ENCODE measurements around the gene GNPTAB. TPM values are rescaled to one million over a fixed set of nuclear protein-coding genes. Genes with fewer than 3 reads are reported as not detected.

Gene GNPTAB
- total RNA-seq, 4 donors from 2014 or later: 24.3 to 45.9 (median 32.6) TPM

- no peak for DNase-seq (ENCODE audit: low spot score in 2 of 2)
- intact Hi-C loops (cut with DNase I; ENCODE audit: low total_unique reads): no loop called here
- no peak for TF ChIP-seq POLR2A (IDR thresholded peaks at IDR 0.05)
- TF ChIP-seq, protein P1, sequence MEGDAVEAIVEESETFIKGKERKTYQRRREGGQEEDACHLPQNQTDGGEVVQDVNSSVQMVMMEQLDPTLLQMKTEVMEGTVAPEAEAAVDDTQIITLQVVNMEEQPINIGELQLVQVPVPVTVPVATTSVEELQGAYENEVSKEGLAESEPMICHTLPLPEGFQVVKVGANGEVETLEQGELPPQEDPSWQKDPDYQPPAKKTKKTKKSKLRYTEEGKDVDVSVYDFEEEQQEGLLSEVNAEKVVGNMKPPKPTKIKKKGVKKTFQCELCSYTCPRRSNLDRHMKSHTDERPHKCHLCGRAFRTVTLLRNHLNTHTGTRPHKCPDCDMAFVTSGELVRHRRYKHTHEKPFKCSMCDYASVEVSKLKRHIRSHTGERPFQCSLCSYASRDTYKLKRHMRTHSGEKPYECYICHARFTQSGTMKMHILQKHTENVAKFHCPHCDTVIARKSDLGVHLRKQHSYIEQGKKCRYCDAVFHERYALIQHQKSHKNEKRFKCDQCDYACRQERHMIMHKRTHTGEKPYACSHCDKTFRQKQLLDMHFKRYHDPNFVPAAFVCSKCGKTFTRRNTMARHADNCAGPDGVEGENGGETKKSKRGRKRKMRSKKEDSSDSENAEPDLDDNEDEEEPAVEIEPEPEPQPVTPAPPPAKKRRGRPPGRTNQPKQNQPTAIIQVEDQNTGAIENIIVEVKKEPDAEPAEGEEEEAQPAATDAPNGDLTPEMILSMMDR (IDR thresholded peaks at IDR 0.05): no peak
- no peak overlapping the region for H3K4me3 ChIP-seq (ENCODE audit: low read depth, poor library complexity, severe bottlenecking)
- WGBS, 2 donors: 96 to 100% methylated on average over 1 of the region's 1 CpG
Measured at GRCh38 chr12:101854747-101855146, 24.0 kb upstream of the GNPTAB start.

- intact Hi-C loops (cut with DNase I; ENCODE audit: low total_unique reads): no loop called here
- no peak overlapping the region for H3K4me3 ChIP-seq (ENCODE audit: low read depth, poor library complexity, severe bottlenecking)
- DNase-seq (ENCODE audit: low spot score in 2 of 2): no peak
- TF ChIP-seq, protein P1 (IDR thresholded peaks at IDR 0.05): no peak
- no peak for TF ChIP-seq POLR2A (IDR thresholded peaks at IDR 0.05)
Measured at GRCh38 chr12:101852998-101853397, 22.2 kb upstream of the GNPTAB start.

GRCh38 chr12:101850199-101850598, 19.4 kb upstream of the GNPTAB start:
- DNase-seq (ENCODE audit: low spot score in 2 of 2): no peak
- 95 to 97% methylated on average over 1 of the region's 1 CpG for WGBS, 2 donors
- intact Hi-C loops (cut with DNase I; ENCODE audit: low total_unique reads): no loop called here
- TF ChIP-seq, protein P1 (IDR thresholded peaks at IDR 0.05): no peak
- no peak for TF ChIP-seq POLR2A (IDR thresholded peaks at IDR 0.05)
- no peak overlapping the region for H3K4me3 ChIP-seq (ENCODE audit: low read depth, poor library complexity, severe bottlenecking)

DNA sequence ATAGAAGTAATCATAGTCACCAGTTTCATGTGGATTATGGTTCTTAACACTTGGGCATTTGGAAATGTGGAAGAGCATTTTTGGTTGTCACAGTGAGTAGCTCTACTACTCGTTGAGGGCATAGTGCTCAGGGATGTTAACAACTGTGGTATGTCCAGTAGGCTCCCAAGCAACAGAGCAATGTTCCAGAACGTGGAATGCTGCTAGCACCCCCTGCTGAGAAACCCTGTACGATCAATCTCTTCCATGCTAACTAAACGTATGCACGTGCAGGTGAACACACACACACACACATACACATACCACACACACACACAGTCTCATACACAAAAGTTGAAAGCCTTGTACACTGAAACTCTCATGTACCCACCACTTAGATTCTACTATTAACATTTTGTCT, 16.6 kb upstream of the GNPTAB start:
- intact Hi-C loops (cut with DNase I; ENCODE audit: low total_unique reads): no loop called here
- WGBS, 2 donors: 72 to 77% methylated on average over 5 of the region's 5 CpGs
- no peak overlapping the region for H3K4me3 ChIP-seq (ENCODE audit: low read depth, poor library complexity, severe bottlenecking)
- no peak for TF ChIP-seq POLR2A (IDR thresholded peaks at IDR 0.05)
- TF ChIP-seq, protein P1 (IDR thresholded peaks at IDR 0.05): no peak
- no peak for DNase-seq (ENCODE audit: low spot score in 2 of 2)

GRCh38 chr12:101845137-101845711, 14.5 kb upstream of the GNPTAB start:
- TF ChIP-seq, protein P1 (IDR thresholded peaks at IDR 0.05): no peak
- TF ChIP-seq POLR2A (IDR thresholded peaks at IDR 0.05): no peak
- 76 to 87% methylated on average over 5 of the region's 5 CpGs for WGBS, 2 donors
- intact Hi-C loops (cut with DNase I; ENCODE audit: low total_unique reads): no loop called here
- no peak for DNase-seq (ENCODE audit: low spot score in 2 of 2)
- H3K4me3 ChIP-seq (ENCODE audit: low read depth, poor library complexity, severe bottlenecking): no peak overlapping the region

GRCh38 chr12:101841069-101841468, 10.3 kb upstream of the GNPTAB start:
- DNase-seq (ENCODE audit: low spot score in 2 of 2): no peak
- 89 to 92% methylated on average over 4 of the region's 4 CpGs for WGBS, 2 donors
- intact Hi-C loops (cut with DNase I; ENCODE audit: low total_unique reads): no loop called here
- H3K4me3 ChIP-seq (ENCODE audit: low read depth, poor library complexity, severe bottlenecking): no peak overlapping the region
- TF ChIP-seq, protein P1 (IDR thresholded peaks at IDR 0.05): no peak
- TF ChIP-seq POLR2A (IDR thresholded peaks at IDR 0.05): no peak
